ENCODE measurements around the gene NACC2.

The NACC2 gene

GRCh38 chr9:136016572-136017288 lies 78.4 kb downstream of the NACC2 start:
- TF ChIP-seq CTCF (IDR thresholded peaks at IDR 0.05; ENCODE audit: low read depth, low read length): no peak
- H3K4me3 ChIP-seq (replicated peaks in 1 of 2; ENCODE audit: low read depth in 2 of 2, low read length in 2 of 2): no peak overlapping the region
- no peak for DNase-seq (ENCODE audit: low read depth in 2 of 2)

- DNase-seq (ENCODE audit: low read depth in 2 of 2): no peak
- no peak for TF ChIP-seq CTCF (IDR thresholded peaks at IDR 0.05; ENCODE audit: low read depth, low read length)
- H3K4me3 ChIP-seq (replicated peaks in 1 of 2; ENCODE audit: low read depth in 2 of 2, low read length in 2 of 2): no peak overlapping the region
These were observed 79.2 kb downstream of the NACC2 start for GRCh38 chr9:136015656-136016571.

GRCh38 chr9:136014924-136015633 lies 80.0 kb downstream of the NACC2 start:
- H3K4me3 ChIP-seq (replicated peaks in 1 of 2; ENCODE audit: low read depth in 2 of 2, low read length in 2 of 2): no peak overlapping the region
- no peak for TF ChIP-seq CTCF (IDR thresholded peaks at IDR 0.05; ENCODE audit: low read depth, low read length)
- DNase-seq (ENCODE audit: low read depth in 2 of 2): no peak

- DNase-seq (ENCODE audit: low read depth in 2 of 2): no peak
- TF ChIP-seq CTCF (IDR thresholded peaks at IDR 0.05; ENCODE audit: low read depth, low read length): no peak
- H3K4me3 ChIP-seq (replicated peaks in 1 of 2; ENCODE audit: low read depth in 2 of 2, low read length in 2 of 2): no peak overlapping the region
These were observed 80.8 kb downstream of the NACC2 start for GRCh38 chr9:136014147-136014923.

GRCh38 chr9:136013524-136014034 lies 81.5 kb downstream of the NACC2 start:
- no peak for TF ChIP-seq CTCF (IDR thresholded peaks at IDR 0.05; ENCODE audit: low read depth, low read length)
- DNase-seq (ENCODE audit: low read depth in 2 of 2): no peak

GRCh38 chr9:136013116-136013515 lies 82.0 kb downstream of the NACC2 start:
- no peak for DNase-seq (ENCODE audit: low read depth in 2 of 2)
- no peak overlapping the region for H3K4me3 ChIP-seq (replicated peaks in 1 of 2; ENCODE audit: low read depth in 2 of 2, low read length in 2 of 2)
- TF ChIP-seq CTCF (IDR thresholded peaks at IDR 0.05; ENCODE audit: low read depth, low read length): no peak

More at GRCh38 chr9:136013524-136014034, 81.5 kb downstream of the NACC2 start:
- H3K4me3 ChIP-seq (replicated peaks in 1 of 2; ENCODE audit: low read depth in 2 of 2, low read length in 2 of 2): no peak overlapping the region

Measured in cardiac fibroblast (primary cell).